Body of pancreas (tissue), 4 donors: ENCODE data around the gene OSBPL9.

Experiments used
- CTCF ChIP-seq, 7 experiments: fragments of 450-650 bp in 4 of 7; fragments of 200-600 bp in 3 of 7; sonication (generic) in 3 of 7; IDR thresholded peaks; one replicate each; pipeline ENCODE4 v1.5.1; 2016 to 2019; ENCODE audit warnings: antibody characterized with exemption in 7 of 7
- POLR2A ChIP-seq, 3 donors: fragments of 450-650 bp; IDR thresholded peaks; one replicate each; pipeline ENCODE4 v1.6.1; 2016; ENCODE audit warnings: antibody characterized with exemption in 3 of 3, mild to moderate bottlenecking in 2 of 3

- TF ChIP-seq CTCF (IDR thresholded peaks at IDR 0.05), result no peak
- no peak for TF ChIP-seq POLR2A (IDR thresholded peaks at IDR 0.05)
These were observed 22.8 kb downstream of the OSBPL9 start for GRCh38 chr1:51639694-51640093.
